CD4-positive, alpha-beta T cell (primary cell): ENCODE results near the gene PPP2R2B. TPM values are rescaled to one million over a fixed set of nuclear protein-coding genes. Genes with fewer than 3 reads are reported as not detected.

ENCODE experiments used
- ATAC-seq: fragments of 200-7000 bp; cut with Tn5 transposase; one replicate; pipeline ENCODE4 v1.10.0; 2022; ENCODE audit warnings: mild to moderate bottlenecking; ENCODE audit not compliant: poor library complexity
- CTCF ChIA-PET: fragments of 350-600 bp; sonication (Branson Sonifier 250); formaldehyde crosslinking; loops from one replicate; lab custom pipeline; 2021; ENCODE audit warnings: antibody characterized with exemption, inconsistent platforms; lab: Charles Lee
- POLR2A ChIA-PET: fragments of 350-600 bp; sonication (Branson Sonifier 250); formaldehyde crosslinking; loops from one replicate; lab custom pipeline; 2021; ENCODE audit warnings: antibody characterized with exemption, inconsistent platforms; lab: Charles Lee
- DNase-seq, 14 experiments: peaks; one replicate each; pipeline ENCODE4 v3.0.0-alpha.2; 2013 to 2020; ENCODE audit warnings: mixed read lengths in 2 of 14
- H3K27ac ChIP-seq, 2 donors: one replicate each; pipeline versions ENCODE4 v1.5.1 to v1.7.0; 2013; ENCODE audit warnings: low read length in 2 of 2, low read depth in 1 of 2, mild to moderate bottlenecking in 1 of 2
- H3K27me3 ChIP-seq, 2 experiments: 1 replicate in 1 of 2; 2 replicates in 1 of 2; pipeline versions ENCODE4 v1.6.1 to v1.7.0; 2013; ENCODE audit warnings: low read length in 2 of 2, control low read depth in 1 of 2, mild to moderate bottlenecking in 1 of 2, moderate library complexity in 1 of 2; ENCODE audit not compliant: insufficient read depth in 2 of 2, control insufficient read depth in 1 of 2
- H3K36me3 ChIP-seq: one replicate; pipeline ENCODE4 v1.6.1; 2013; ENCODE audit warnings: low read length, control low read depth; ENCODE audit not compliant: insufficient read depth
- H3K4me1 ChIP-seq: one replicate; pipeline ENCODE4 v1.6.1; 2013; ENCODE audit warnings: low read length, control low read depth; ENCODE audit not compliant: insufficient read depth
- H3K4me3 ChIP-seq: one replicate; pipeline ENCODE4 v1.5.1; 2013; ENCODE audit warnings: mild to moderate bottlenecking, low read length, moderate library complexity
- H3K9me3 ChIP-seq, 2 experiments: 1 replicate in 1 of 2; 2 replicates in 1 of 2; pipeline versions ENCODE4 v1.6.1 to v1.7.0; 2013; ENCODE audit warnings: low read length in 2 of 2, mild to moderate bottlenecking in 2 of 2, control low read depth in 1 of 2, moderate library complexity in 1 of 2; ENCODE audit not compliant: control insufficient read depth in 1 of 2, insufficient read depth in 1 of 2
- H3K27ac Mint-ChIP-seq: one replicate; pipeline ENCODE4 v1.8.0; 2020; ENCODE audit warnings: mixed read lengths
- H3K27me3 Mint-ChIP-seq: one replicate; pipeline ENCODE4 v1.8.0; 2021; ENCODE audit warnings: mixed read lengths
- H3K36me3 Mint-ChIP-seq: one replicate; pipeline ENCODE4 v1.8.0; 2021; ENCODE audit warnings: low read depth, mixed read lengths
- H3K4me1 Mint-ChIP-seq: one replicate; pipeline ENCODE4 v1.8.0; 2021; ENCODE audit warnings: low read depth, mixed read lengths
- H3K4me3 Mint-ChIP-seq: one replicate; pipeline ENCODE4 v1.8.0; 2020; ENCODE audit warnings: mild to moderate bottlenecking, mixed read lengths
- H3K9me3 Mint-ChIP-seq: one replicate; pipeline ENCODE4 v1.8.0; 2020; ENCODE audit warnings: mixed read lengths
- intact Hi-C, 2 experiments: fragments of 100-400 bp; cut with DNase I in 1 of 2; cut with micrococcal nuclease in 1 of 2; formaldehyde crosslinking; loops; one replicate each; pipeline versions ENCODE4 v1.15.1 to v1.9.0; 2023 to 2025; cut with DNase I, micrococcal nuclease
- polyA plus RNA-seq, 2 donors: library from polyadenylated mRNA; unstranded; fragments of 120-200 nt; gene quantifications; one replicate each; pipeline ENCODE4 v1.2.1, GENCODE V29; 2013
- total RNA-seq, 174 experiments: library from RNA in 2 of 174; stranded (reverse) in 2 of 174; gene quantifications; one replicate each; pipeline ENCODE4 v1.2.3 and lab custom pipeline; 2021 to 2026
- TF ChIP-seq, protein P1 (sequence below): fragments of 200-600 bp; IDR thresholded peaks from one replicate; pipeline ENCODE4 v1.8.0; 2022; ENCODE audit warnings: antibody characterized with exemption, mild to moderate bottlenecking

Gene PPP2R2B
- total RNA-seq (1 to 10 TPM; 4.1 to 4.2 TPM), total RNA-seq (lab: John Stamatoyannopoulos, UW) (0 to 11.6 (median 1.8) reads per million in 172 experiments)
- 8.0 TPM for polyA plus RNA-seq (2013, experiment 1 of 2)
- polyA plus RNA-seq (2013, experiment 2 of 2) = 9.9 TPM

DNA sequence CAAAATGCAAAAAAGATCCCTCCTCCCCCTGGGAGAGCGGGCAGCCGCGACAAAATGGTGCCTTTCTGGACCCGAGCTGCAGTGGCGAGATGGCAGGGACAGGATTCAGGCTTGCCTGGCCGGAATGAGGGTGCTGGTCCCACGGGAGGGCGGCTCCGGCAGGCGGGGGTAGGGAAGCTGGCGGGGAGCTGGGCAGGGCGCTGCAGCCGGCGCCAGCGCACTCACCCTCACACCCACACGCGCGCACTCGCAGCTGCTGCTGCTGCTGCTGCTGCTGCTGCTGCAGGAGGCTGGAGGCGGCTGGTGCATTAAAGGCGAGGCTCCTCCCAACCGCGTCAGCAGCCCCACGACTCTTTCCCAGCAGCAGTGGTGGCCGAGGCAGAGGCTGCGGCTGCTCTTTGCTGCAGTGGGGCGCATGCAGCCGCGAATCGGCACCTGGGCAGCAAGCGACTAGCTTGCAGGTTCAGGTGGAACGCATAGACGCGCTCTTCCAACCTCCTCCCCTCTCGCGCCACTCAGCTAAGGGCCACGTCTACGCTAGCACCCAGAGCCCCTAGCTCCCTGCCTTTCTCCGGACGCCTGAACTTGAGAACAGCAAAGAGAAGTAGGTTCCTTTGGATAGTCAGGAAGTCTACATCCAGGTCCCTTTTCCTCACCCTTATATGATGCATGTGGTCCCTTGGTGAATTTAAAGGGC lies at the start of gene PPP2R2B:
TSS of gene PPP2R2B (minus strand) at position 282 of the 697 bp plus-strand sequence.
- H3K36me3 Mint-ChIP-seq = no peaks in the 10 kb centered on the region
- intact Hi-C loops = no loop called here

DNA sequence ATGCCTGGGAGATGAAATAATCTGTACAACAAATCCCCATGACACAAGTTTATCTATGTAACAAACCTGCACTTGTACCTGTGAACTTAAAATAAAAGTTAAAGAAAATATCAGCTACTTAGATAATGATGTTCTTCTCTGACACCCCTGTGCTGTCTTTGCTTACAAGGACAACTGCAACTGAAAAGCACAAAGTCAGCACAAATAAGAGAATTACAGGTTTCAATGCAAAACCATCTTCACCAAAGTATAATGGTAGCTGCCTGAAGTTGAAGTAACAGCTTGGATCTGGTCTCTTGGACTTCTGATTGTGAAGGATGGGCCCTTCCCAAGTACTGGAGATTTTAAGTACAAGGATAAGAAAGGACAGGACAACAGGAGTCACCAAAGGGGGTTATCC lies 45.6 kb upstream of the PPP2R2B start:
- Histone ChIP-seq H3K36me3 (no peaks in the 10 kb centered on the region), H3K4me3 (no peak overlapping the region), H3K27me3 (no peaks in the 10 kb centered on the region), H3K9me3 (no peaks in the 10 kb centered on the region), H3K27ac (no peak overlapping the region), H3K4me1 (no peaks in the 10 kb centered on the region)
- intact Hi-C loops = no loop called here
- Mint-ChIP-seq H3K36me3 (no peaks in the 10 kb centered on the region), H3K9me3 (peaks cover 3% of the 10 kb centered on the region), H3K4me3 (no peak overlapping the region), H3K27ac (no peak overlapping the region), H3K4me1 (peaks cover 8% of the 10 kb centered on the region), H3K27me3 (peaks cover 5% of the 10 kb centered on the region)
- TF ChIP-seq, protein P1, sequence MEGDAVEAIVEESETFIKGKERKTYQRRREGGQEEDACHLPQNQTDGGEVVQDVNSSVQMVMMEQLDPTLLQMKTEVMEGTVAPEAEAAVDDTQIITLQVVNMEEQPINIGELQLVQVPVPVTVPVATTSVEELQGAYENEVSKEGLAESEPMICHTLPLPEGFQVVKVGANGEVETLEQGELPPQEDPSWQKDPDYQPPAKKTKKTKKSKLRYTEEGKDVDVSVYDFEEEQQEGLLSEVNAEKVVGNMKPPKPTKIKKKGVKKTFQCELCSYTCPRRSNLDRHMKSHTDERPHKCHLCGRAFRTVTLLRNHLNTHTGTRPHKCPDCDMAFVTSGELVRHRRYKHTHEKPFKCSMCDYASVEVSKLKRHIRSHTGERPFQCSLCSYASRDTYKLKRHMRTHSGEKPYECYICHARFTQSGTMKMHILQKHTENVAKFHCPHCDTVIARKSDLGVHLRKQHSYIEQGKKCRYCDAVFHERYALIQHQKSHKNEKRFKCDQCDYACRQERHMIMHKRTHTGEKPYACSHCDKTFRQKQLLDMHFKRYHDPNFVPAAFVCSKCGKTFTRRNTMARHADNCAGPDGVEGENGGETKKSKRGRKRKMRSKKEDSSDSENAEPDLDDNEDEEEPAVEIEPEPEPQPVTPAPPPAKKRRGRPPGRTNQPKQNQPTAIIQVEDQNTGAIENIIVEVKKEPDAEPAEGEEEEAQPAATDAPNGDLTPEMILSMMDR = no peak
- ATAC-seq = no peak
- no peak for DNase-seq
- ChIA-PET POLR2A (no interaction called here), CTCF (no interaction called here)

More for the DNA sequence above, at the start of gene PPP2R2B:
- no peaks in the 10 kb centered on the region for H3K36me3 ChIP-seq
- H3K4me3 Mint-ChIP-seq = peak within 1 kb of the TSS; percentile 92
- H3K4me1 ChIP-seq = peaks cover 23% of the 10 kb centered on the region
- no peak within 1 kb of the TSS for H3K27ac ChIP-seq
- H3K4me3 ChIP-seq = peak within 1 kb of the TSS; percentile 69
- peak in 12 of 14 experiments; percentile 4 to 78 (median 34) for DNase-seq
- no peaks in the 10 kb centered on the region for H3K9me3 ChIP-seq
- TF ChIP-seq, protein P1 = no peak
- POLR2A ChIA-PET = interaction anchor here (0.7 to 0.9 kb wide), 2 partner anchors 13 to 635 kb away, joined by 3 to 4 read pairs; no protein-coding TSS in a partner anchor
- CTCF ChIA-PET = no interaction called here
- peaks cover 52% of the 10 kb centered on the region for H3K27me3 Mint-ChIP-seq
- no peaks in the 10 kb centered on the region for H3K9me3 Mint-ChIP-seq
- H3K27ac Mint-ChIP-seq = peak within 1 kb of the TSS; percentile 48
- peaks cover 6 to 26% of the 10 kb centered on the region in 2 experiments for H3K27me3 ChIP-seq
- peak; percentile 83 for ATAC-seq
- peaks cover 26% of the 10 kb centered on the region for H3K4me1 Mint-ChIP-seq

DNA sequence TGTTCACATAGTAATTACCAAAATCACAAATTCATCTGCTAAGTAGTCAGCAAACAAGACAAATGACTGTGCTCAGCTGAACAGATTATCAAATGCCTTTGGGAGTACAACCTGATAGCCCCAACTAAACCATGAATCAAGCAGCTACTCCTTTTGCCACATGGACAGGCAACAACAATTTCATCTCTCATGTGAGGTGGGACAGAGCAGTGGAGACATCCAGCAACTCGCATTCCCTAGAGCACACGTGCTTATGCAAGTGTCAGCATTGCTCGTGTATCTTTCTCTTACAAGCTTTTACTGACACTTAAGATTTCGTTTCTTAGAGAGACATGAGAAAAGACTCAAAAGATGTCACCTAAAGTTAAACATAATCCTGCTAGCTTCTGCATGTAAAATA lies 42.7 kb upstream of the PPP2R2B start:
- no peak for ATAC-seq
- Histone ChIP-seq H3K4me1 (no peaks in the 10 kb centered on the region), H3K27ac (no peak overlapping the region), H3K36me3 (no peaks in the 10 kb centered on the region), H3K9me3 (no peaks in the 10 kb centered on the region), H3K4me3 (no peak overlapping the region), H3K27me3 (no peaks in the 10 kb centered on the region)
- peaks cover 3% of the 10 kb centered on the region for H3K9me3 Mint-ChIP-seq
- no peak for DNase-seq
- intact Hi-C loops = no loop called here
- ChIA-PET POLR2A (no interaction called here), CTCF (no interaction called here)
- no peak overlapping the region for H3K4me3 Mint-ChIP-seq
- no peak overlapping the region for H3K27ac Mint-ChIP-seq
- TF ChIP-seq, protein P1 = no peak
- H3K27me3 Mint-ChIP-seq = peaks cover 5% of the 10 kb centered on the region
- H3K4me1 Mint-ChIP-seq = peaks cover 12% of the 10 kb centered on the region
- no peaks in the 10 kb centered on the region for H3K36me3 Mint-ChIP-seq
